ENCODE measurements around the gene ARHGEF10L. TPM values are rescaled to one million over a fixed set of nuclear protein-coding genes. Genes with fewer than 3 reads are reported as not detected.

ARHGEF10L gene
- polyA plus RNA-seq, 1 donor (not counting 4 experiments of a cell fraction or from before 2014, with no cell fraction given) = 2.4 TPM

DNA sequence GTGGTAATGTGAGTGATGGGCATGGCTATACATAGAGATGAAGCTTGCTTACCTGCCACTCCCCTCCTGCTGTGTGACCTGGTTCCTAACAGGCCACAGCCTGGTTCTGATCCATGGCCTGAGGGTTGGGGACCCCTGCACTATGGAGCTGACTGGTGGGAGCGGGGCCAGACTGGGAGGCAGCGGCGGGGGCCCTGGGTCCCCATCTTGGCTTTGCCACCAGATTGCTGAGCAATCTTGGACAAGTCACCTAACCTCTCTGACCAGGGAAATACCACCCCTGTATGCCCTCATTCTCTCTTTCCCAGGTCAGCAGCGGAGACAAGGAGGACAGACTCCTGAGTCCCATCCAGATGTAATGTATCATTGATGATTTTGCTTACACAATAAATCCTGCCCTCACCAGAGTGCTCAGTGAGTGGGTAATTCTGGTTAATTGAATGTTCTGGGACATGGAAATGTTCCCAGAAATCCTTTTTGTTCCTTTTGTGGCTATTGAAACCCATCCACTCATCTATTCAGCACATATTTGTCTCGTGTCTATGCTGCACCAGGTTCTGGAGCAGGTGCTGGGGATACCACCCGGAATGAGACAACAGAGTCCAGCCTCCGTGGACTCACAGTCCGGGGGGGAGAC, 4.1 kb upstream of the ARHGEF10L start:
- Histone ChIP-seq H3K9ac (ENCODE audit: control insufficient read depth, extremely low read depth, insufficient read depth, low read length) (no peak overlapping the region), H3K27ac (ENCODE audit: control insufficient read depth, insufficient read depth, low read length) (no peak overlapping the region), H3K36me3 (ENCODE audit: control insufficient read depth in 2 of 2, extremely low read depth in 1 of 2, insufficient read depth in 2 of 2, low read length in 2 of 2) (no peaks in the 10 kb centered on the region), H2AFZ (ENCODE audit: control insufficient read depth, low read length) (no peak overlapping the region), H3K9me3 (ENCODE audit: control insufficient read depth, low read depth, low read length) (no peaks in the 10 kb centered on the region), H4K20me1 (ENCODE audit: control insufficient read depth, extremely low read depth, insufficient read depth, low read length) (no peaks in the 10 kb centered on the region), H3K4me1 (ENCODE audit: control insufficient read depth, extremely low read depth, insufficient read depth, low read length) (peaks cover 3% of the 10 kb centered on the region), H3K9me1 (ENCODE audit: control insufficient read depth, extremely low read depth, insufficient read depth, low read length) (no peaks in the 10 kb centered on the region), H3K79me2 (ENCODE audit: control insufficient read depth, insufficient read depth, low read length) (no peaks in the 10 kb centered on the region), H3K27me3 (ENCODE audit: control insufficient read depth, extremely low read depth, insufficient read depth, low read length) (peaks cover 6% of the 10 kb centered on the region), H3K4me3 (ENCODE audit: control insufficient read depth in 2 of 3, extremely low read depth in 1 of 3, insufficient read depth in 2 of 3, low read depth in 1 of 3, low read length in 3 of 3) (no peak overlapping the region), H3K4me2 (ENCODE audit: control insufficient read depth, extremely low read depth, insufficient read depth, low read depth, low read length) (no peak overlapping the region)
- dilution Hi-C loops (cut with MboI; ENCODE audit: extremely low pct_ligation_motif_present, low sequenced_read_pairs) = no loop called here
- no peak for TF ChIP-seq EZH2 (IDR thresholded peaks at IDR 0.05; ENCODE audit: low read length)
- TF ChIP-seq, protein P1, sequence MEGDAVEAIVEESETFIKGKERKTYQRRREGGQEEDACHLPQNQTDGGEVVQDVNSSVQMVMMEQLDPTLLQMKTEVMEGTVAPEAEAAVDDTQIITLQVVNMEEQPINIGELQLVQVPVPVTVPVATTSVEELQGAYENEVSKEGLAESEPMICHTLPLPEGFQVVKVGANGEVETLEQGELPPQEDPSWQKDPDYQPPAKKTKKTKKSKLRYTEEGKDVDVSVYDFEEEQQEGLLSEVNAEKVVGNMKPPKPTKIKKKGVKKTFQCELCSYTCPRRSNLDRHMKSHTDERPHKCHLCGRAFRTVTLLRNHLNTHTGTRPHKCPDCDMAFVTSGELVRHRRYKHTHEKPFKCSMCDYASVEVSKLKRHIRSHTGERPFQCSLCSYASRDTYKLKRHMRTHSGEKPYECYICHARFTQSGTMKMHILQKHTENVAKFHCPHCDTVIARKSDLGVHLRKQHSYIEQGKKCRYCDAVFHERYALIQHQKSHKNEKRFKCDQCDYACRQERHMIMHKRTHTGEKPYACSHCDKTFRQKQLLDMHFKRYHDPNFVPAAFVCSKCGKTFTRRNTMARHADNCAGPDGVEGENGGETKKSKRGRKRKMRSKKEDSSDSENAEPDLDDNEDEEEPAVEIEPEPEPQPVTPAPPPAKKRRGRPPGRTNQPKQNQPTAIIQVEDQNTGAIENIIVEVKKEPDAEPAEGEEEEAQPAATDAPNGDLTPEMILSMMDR (optimal IDR thresholded peaks at IDR 0.05 in 1 of 3, IDR thresholded peaks at IDR 0.05 in 1 of 3, conservative IDR thresholded peaks at IDR 0.05 in 1 of 3; ENCODE audit: extremely low read depth in 1 of 3, insufficient read depth in 2 of 3, low read length in 3 of 3) = no peak
- DNase-seq (ENCODE audit: low read depth, low spot score) (no peak), FAIRE-seq (no peak)

DNA sequence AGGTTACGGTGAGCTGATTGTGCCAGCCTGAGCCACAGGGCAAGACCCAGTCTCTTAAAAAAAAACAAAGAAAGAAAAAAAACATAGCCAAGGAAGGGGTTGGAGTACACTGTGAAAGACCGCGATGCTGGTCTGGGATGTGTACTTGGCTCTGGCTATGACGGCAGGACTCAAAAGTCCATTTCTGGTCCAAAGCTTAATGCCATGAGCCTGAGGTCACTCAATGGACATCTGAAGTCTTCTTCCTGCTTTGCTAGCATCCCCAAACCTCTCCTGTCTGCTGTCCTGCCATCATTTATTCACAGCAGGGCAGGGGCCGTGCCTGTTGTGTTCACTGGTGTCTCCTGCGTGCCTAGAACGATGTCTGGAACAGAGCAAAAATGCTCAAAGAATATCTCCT, 1.5 kb upstream of the ARHGEF10L start:
- Histone ChIP-seq H3K27ac (ENCODE audit: control insufficient read depth, insufficient read depth, low read length) (no peak overlapping the region), H3K4me3 (ENCODE audit: control insufficient read depth in 2 of 3, extremely low read depth in 1 of 3, insufficient read depth in 2 of 3, low read depth in 1 of 3, low read length in 3 of 3) (no peak overlapping the region), H3K4me1 (ENCODE audit: control insufficient read depth, extremely low read depth, insufficient read depth, low read length) (peaks cover 4% of the 10 kb centered on the region), H3K9me3 (ENCODE audit: control insufficient read depth, low read depth, low read length) (no peaks in the 10 kb centered on the region), H4K20me1 (ENCODE audit: control insufficient read depth, extremely low read depth, insufficient read depth, low read length) (no peaks in the 10 kb centered on the region), H3K4me2 (ENCODE audit: control insufficient read depth, extremely low read depth, insufficient read depth, low read depth, low read length) (no peak overlapping the region), H3K9me1 (ENCODE audit: control insufficient read depth, extremely low read depth, insufficient read depth, low read length) (no peaks in the 10 kb centered on the region), H3K9ac (ENCODE audit: control insufficient read depth, extremely low read depth, insufficient read depth, low read length) (no peak overlapping the region), H3K36me3 (ENCODE audit: control insufficient read depth in 2 of 2, extremely low read depth in 1 of 2, insufficient read depth in 2 of 2, low read length in 2 of 2) (no peaks in the 10 kb centered on the region), H3K27me3 (ENCODE audit: control insufficient read depth, extremely low read depth, insufficient read depth, low read length) (peaks cover 6% of the 10 kb centered on the region), H3K79me2 (ENCODE audit: control insufficient read depth, insufficient read depth, low read length) (no peaks in the 10 kb centered on the region), H2AFZ (ENCODE audit: control insufficient read depth, low read length) (no peak overlapping the region)
- no peak for TF ChIP-seq EZH2 (IDR thresholded peaks at IDR 0.05; ENCODE audit: low read length)
- TF ChIP-seq, protein P1 (optimal IDR thresholded peaks at IDR 0.05 in 1 of 3, IDR thresholded peaks at IDR 0.05 in 1 of 3, conservative IDR thresholded peaks at IDR 0.05 in 1 of 3; ENCODE audit: extremely low read depth in 1 of 3, insufficient read depth in 2 of 3, low read length in 3 of 3) = no peak
- dilution Hi-C loops (cut with MboI; ENCODE audit: extremely low pct_ligation_motif_present, low sequenced_read_pairs) = no loop called here
- DNase-seq (ENCODE audit: low read depth, low spot score) (no peak), FAIRE-seq (no peak)

Measured in keratinocyte (primary cell).